CD4-positive, alpha-beta T cell (primary cell): ENCODE results near the gene SPATA31C2. TPM values are rescaled to one million over a fixed set of nuclear protein-coding genes. Genes with fewer than 3 reads are reported as not detected.
"Not testable (repeated sequence)": the region's sequence is repeated elsewhere in the genome, so short reads cannot be mapped to it uniquely, and the experiment has no call there.

Experiments used
- ATAC-seq: fragments of 200-7000 bp; cut with Tn5 transposase; one replicate; pipeline ENCODE4 v1.10.0; 2022; ENCODE audit warnings: mild to moderate bottlenecking; ENCODE audit not compliant: poor library complexity
- CTCF ChIA-PET: fragments of 350-600 bp; sonication (Branson Sonifier 250); formaldehyde crosslinking; loops from one replicate; lab custom pipeline; 2021; ENCODE audit warnings: antibody characterized with exemption, inconsistent platforms; lab: Charles Lee
- POLR2A ChIA-PET: fragments of 350-600 bp; sonication (Branson Sonifier 250); formaldehyde crosslinking; loops from one replicate; lab custom pipeline; 2021; ENCODE audit warnings: antibody characterized with exemption, inconsistent platforms; lab: Charles Lee
- DNase-seq, 14 experiments: peaks; one replicate each; pipeline ENCODE4 v3.0.0-alpha.2; 2013 to 2020; ENCODE audit warnings: mixed read lengths in 2 of 14
- H3K27ac ChIP-seq, 2 donors: one replicate each; pipeline versions ENCODE4 v1.5.1 to v1.7.0; 2013; ENCODE audit warnings: low read length in 2 of 2, low read depth in 1 of 2, mild to moderate bottlenecking in 1 of 2
- H3K27me3 ChIP-seq, 2 experiments: 1 replicate in 1 of 2; 2 replicates in 1 of 2; pipeline versions ENCODE4 v1.6.1 to v1.7.0; 2013; ENCODE audit warnings: low read length in 2 of 2, control low read depth in 1 of 2, mild to moderate bottlenecking in 1 of 2, moderate library complexity in 1 of 2; ENCODE audit not compliant: insufficient read depth in 2 of 2, control insufficient read depth in 1 of 2
- H3K36me3 ChIP-seq: one replicate; pipeline ENCODE4 v1.6.1; 2013; ENCODE audit warnings: low read length, control low read depth; ENCODE audit not compliant: insufficient read depth
- H3K4me1 ChIP-seq: one replicate; pipeline ENCODE4 v1.6.1; 2013; ENCODE audit warnings: low read length, control low read depth; ENCODE audit not compliant: insufficient read depth
- H3K4me3 ChIP-seq: one replicate; pipeline ENCODE4 v1.5.1; 2013; ENCODE audit warnings: mild to moderate bottlenecking, low read length, moderate library complexity
- H3K9me3 ChIP-seq, 2 experiments: 1 replicate in 1 of 2; 2 replicates in 1 of 2; pipeline versions ENCODE4 v1.6.1 to v1.7.0; 2013; ENCODE audit warnings: low read length in 2 of 2, mild to moderate bottlenecking in 2 of 2, control low read depth in 1 of 2, moderate library complexity in 1 of 2; ENCODE audit not compliant: control insufficient read depth in 1 of 2, insufficient read depth in 1 of 2
- H3K27ac Mint-ChIP-seq: one replicate; pipeline ENCODE4 v1.8.0; 2020; ENCODE audit warnings: mixed read lengths
- H3K27me3 Mint-ChIP-seq: one replicate; pipeline ENCODE4 v1.8.0; 2021; ENCODE audit warnings: mixed read lengths
- H3K36me3 Mint-ChIP-seq: one replicate; pipeline ENCODE4 v1.8.0; 2021; ENCODE audit warnings: low read depth, mixed read lengths
- H3K4me1 Mint-ChIP-seq: one replicate; pipeline ENCODE4 v1.8.0; 2021; ENCODE audit warnings: low read depth, mixed read lengths
- H3K4me3 Mint-ChIP-seq: one replicate; pipeline ENCODE4 v1.8.0; 2020; ENCODE audit warnings: mild to moderate bottlenecking, mixed read lengths
- H3K9me3 Mint-ChIP-seq: one replicate; pipeline ENCODE4 v1.8.0; 2020; ENCODE audit warnings: mixed read lengths
- CTCF ChIP-seq: fragments of 200-600 bp; IDR thresholded peaks from one replicate; pipeline ENCODE4 v1.8.0; 2022; ENCODE audit warnings: antibody characterized with exemption, mild to moderate bottlenecking
- intact Hi-C, 2 experiments: fragments of 100-400 bp; cut with DNase I in 1 of 2; cut with micrococcal nuclease in 1 of 2; formaldehyde crosslinking; loops; one replicate each; pipeline versions ENCODE4 v1.15.1 to v1.9.0; 2023 to 2025; cut with DNase I, micrococcal nuclease
- total RNA-seq, 174 experiments: library from RNA in 2 of 174; stranded (reverse) in 2 of 174; gene quantifications; one replicate each; pipeline ENCODE4 v1.2.3 and lab custom pipeline; 2021 to 2026

SPATA31C2 gene
- total RNA-seq, 2 experiments from 2014 or later = not detected

GRCh38 chr9:88143179-88143578, 4.9 kb upstream of the SPATA31C2 start:
- Histone ChIP-seq H3K4me1 (no peaks in the 10 kb centered on the region), H3K27me3 (peaks cover 4% of the 10 kb centered on the region in 2 experiments), H3K9me3 (no peaks in the 10 kb centered on the region), H3K27ac (no peak overlapping the region), H3K4me3 (no peak overlapping the region), H3K36me3 (no peaks in the 10 kb centered on the region)
- CTCF ChIA-PET = interaction anchor here (0.6 kb wide), 1 partner anchor 36 kb away, joined by 3 read pairs; no protein-coding TSS in a partner anchor
- no peak for ATAC-seq
- DNase-seq = no peak
- Mint-ChIP-seq H3K9me3 (no peaks in the 10 kb centered on the region), H3K4me3 (no peak overlapping the region), H3K27me3 (peaks cover 42% of the 10 kb centered on the region), H3K36me3 (no peaks in the 10 kb centered on the region), H3K4me1 (peaks cover 3% of the 10 kb centered on the region), H3K27ac (no peak overlapping the region)
- intact Hi-C loops = no loop called here
- POLR2A ChIA-PET = no interaction called here
- TF ChIP-seq CTCF = no peak

- CTCF ChIA-PET, H3K27me3 Mint-ChIP-seq, H3K9me3 Mint-ChIP-seq: not testable (repeated sequence)
Observed at GRCh38 chr9:88133552-88133951, 4.7 kb downstream of the SPATA31C2 start.

DNA sequence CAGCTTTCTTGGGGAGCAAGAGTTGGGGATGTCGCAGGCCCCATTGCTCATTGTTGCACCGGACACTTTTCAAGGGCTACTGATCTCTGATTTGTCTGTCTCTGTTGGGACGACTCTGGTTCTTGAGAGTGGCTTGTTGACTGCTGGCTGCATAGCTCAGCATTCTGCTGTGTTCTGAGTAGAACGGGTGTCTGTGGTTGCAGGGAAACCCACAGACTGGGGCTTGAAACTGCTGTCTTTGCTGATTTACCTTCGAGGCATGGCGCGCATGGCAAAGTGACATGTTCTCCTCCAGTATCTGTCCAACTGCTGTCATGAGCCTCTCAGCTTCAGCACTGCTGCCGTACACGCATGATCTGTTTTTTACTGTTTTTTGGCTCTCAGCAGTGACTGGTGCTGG, 8.7 kb downstream of the SPATA31C2 start:
- ATAC-seq, H3K36me3 ChIP-seq, CTCF ChIA-PET, H3K27ac ChIP-seq, H3K4me1 ChIP-seq, H3K36me3 Mint-ChIP-seq, H3K4me1 Mint-ChIP-seq, H3K27me3 Mint-ChIP-seq, H3K27ac Mint-ChIP-seq, H3K4me3 Mint-ChIP-seq, H3K4me3 ChIP-seq, POLR2A ChIA-PET, intact Hi-C loops, H3K27me3 ChIP-seq, H3K9me3 Mint-ChIP-seq, H3K9me3 ChIP-seq: not testable (repeated sequence)
- DNase-seq = peak in 1 of 14 experiments; percentile 3

More at GRCh38 chr9:88133552-88133951, 4.7 kb downstream of the SPATA31C2 start:
- POLR2A ChIA-PET, H3K4me1 ChIP-seq, H3K27ac ChIP-seq, H3K4me3 ChIP-seq, H3K27me3 ChIP-seq, H3K9me3 ChIP-seq, H3K4me1 Mint-ChIP-seq, ATAC-seq, H3K36me3 Mint-ChIP-seq, DNase-seq, H3K27ac Mint-ChIP-seq, H3K36me3 ChIP-seq, H3K4me3 Mint-ChIP-seq: not testable (repeated sequence)
- intact Hi-C loops = loop anchor here in 1 of 2 experiments (10.0 kb wide), 1 partner anchor 219 kb away; the partner anchor contains the start of gene SPATA31C1

DNA sequence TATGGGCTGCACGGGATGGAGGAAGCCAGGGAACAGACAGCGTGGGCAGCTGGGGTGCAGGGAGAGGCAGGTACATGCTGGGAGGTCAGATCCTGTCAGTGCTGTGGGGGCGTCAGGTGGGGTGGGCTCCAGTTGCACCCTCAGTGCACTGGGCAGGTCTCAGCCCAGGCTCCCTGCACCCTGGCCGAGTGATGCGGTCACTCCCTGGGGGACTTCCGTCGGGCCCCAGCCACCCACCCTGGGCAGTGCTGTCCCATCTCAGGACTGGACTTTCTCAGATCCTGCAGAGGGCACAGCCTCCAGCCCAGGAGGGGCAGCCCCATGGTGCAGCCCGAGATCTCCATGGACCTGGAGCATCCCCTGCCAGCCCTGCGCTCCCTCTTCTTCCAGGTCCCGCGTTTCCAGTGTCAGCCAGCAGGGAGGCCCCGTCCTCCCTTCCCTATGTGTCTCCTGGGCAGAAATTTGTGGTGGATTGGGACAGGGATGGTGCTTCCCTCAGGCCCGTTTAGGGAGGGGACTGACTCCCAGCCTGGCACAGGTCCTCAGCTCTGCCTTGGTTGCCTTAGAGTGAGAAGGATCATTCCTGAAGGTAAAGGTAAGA, 10.5 kb downstream of the SPATA31C2 start:
- CTCF ChIA-PET, H3K4me3 Mint-ChIP-seq: not testable (repeated sequence)

DNA sequence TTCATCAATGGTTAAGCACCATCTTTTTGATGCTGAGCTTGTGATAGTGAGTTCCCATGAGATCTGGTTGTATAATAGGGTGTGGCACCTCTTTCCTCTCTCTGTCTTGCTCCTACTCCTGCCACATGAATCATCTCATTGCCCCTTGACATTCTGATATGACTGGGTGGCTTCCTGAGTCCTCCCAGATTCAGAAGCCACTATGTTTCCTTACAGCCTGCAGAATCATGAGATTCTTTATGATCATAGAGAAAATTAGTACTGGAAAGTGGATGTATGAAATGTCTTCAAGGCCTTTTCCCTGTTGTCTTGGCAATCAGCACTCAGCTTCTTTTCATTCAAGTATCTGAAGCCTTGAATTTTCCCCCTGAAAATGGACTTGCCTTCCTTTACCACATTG, 14.9 kb downstream of the SPATA31C2 start:
- H3K9me3 ChIP-seq, H3K36me3 ChIP-seq, H3K27me3 Mint-ChIP-seq, H3K36me3 Mint-ChIP-seq, DNase-seq, intact Hi-C loops, H3K4me1 ChIP-seq, H3K9me3 Mint-ChIP-seq, CTCF ChIA-PET, ATAC-seq, H3K4me1 Mint-ChIP-seq, H3K27ac ChIP-seq, POLR2A ChIA-PET, H3K27ac Mint-ChIP-seq, H3K4me3 ChIP-seq, H3K27me3 ChIP-seq, H3K4me3 Mint-ChIP-seq: not testable (repeated sequence)

More for the DNA sequence above, 10.5 kb downstream of the SPATA31C2 start:
- H3K36me3 ChIP-seq, H3K27me3 Mint-ChIP-seq, H3K4me1 Mint-ChIP-seq, H3K36me3 Mint-ChIP-seq, H3K9me3 ChIP-seq, H3K27me3 ChIP-seq, DNase-seq, H3K9me3 Mint-ChIP-seq, H3K4me1 ChIP-seq, H3K4me3 ChIP-seq, intact Hi-C loops, H3K27ac ChIP-seq, ATAC-seq, POLR2A ChIA-PET, H3K27ac Mint-ChIP-seq: not testable (repeated sequence)

GRCh38 chr9:88118121-88118520, 20.2 kb downstream of the SPATA31C2 start:
- H3K4me3 Mint-ChIP-seq, CTCF ChIA-PET, H3K4me1 Mint-ChIP-seq, intact Hi-C loops, H3K27me3 Mint-ChIP-seq, H3K36me3 Mint-ChIP-seq, H3K36me3 ChIP-seq, H3K27ac Mint-ChIP-seq, DNase-seq, H3K4me3 ChIP-seq, H3K27ac ChIP-seq, ATAC-seq, POLR2A ChIA-PET, H3K9me3 Mint-ChIP-seq, H3K9me3 ChIP-seq, H3K27me3 ChIP-seq, H3K4me1 ChIP-seq: not testable (repeated sequence)
